Osteoblast (primary cell): Measurements from ENCODE around the gene MAGI1. TPM values are rescaled to one million over a fixed set of nuclear protein-coding genes. Genes with fewer than 3 reads are reported as not detected.

Experiments
- DNase-seq: peaks from one replicate; pipeline ENCODE4 v3.0.0; 2011; ENCODE audit warnings: low spot score, mixed read lengths; ENCODE audit not compliant: insufficient read length; ENCODE audit errors: missing footprints
- H2AFZ ChIP-seq: 2 replicates; pipeline ENCODE4 v1.6.0; 2011; ENCODE audit warnings: mild to moderate bottlenecking, low read length
- H3K27ac ChIP-seq: 2 replicates; pipeline ENCODE4 v1.5.1; 2011; ENCODE audit warnings: mild to moderate bottlenecking, low read depth, low read length, moderate library complexity
- H3K27me3 ChIP-seq: 2 replicates; pipeline ENCODE4 v1.6.0; 2012; ENCODE audit warnings: mild to moderate bottlenecking, control low read depth, inconsistent platforms, low read length, moderate library complexity; ENCODE audit not compliant: insufficient read depth
- H3K36me3 ChIP-seq: 2 replicates; pipeline ENCODE4 v1.5.1; 2011; ENCODE audit warnings: mild to moderate bottlenecking, low read length, control low read depth, moderate library complexity; ENCODE audit not compliant: insufficient read depth
- H3K4me1 ChIP-seq: 2 replicates; pipeline ENCODE4 v1.5.1; 2011; ENCODE audit warnings: mild to moderate bottlenecking, low read length, control low read depth, moderate library complexity; ENCODE audit not compliant: insufficient read depth
- H3K4me2 ChIP-seq: 2 replicates; pipeline ENCODE4 v1.6.0; 2011; ENCODE audit warnings: mild to moderate bottlenecking, low read length; ENCODE audit not compliant: insufficient read depth
- H3K4me3 ChIP-seq: fragments of 200-600 bp; sonication (generic); 3 replicates; pipeline ENCODE4 v1.5.1; 2012; ENCODE audit warnings: mild to moderate bottlenecking, low read length, inconsistent platforms; ENCODE audit not compliant: insufficient read depth
- H3K79me2 ChIP-seq: 2 replicates; pipeline ENCODE4 v1.6.0; 2012; ENCODE audit warnings: mild to moderate bottlenecking, low read length, control low read depth, inconsistent platforms; ENCODE audit not compliant: insufficient read depth
- H3K9me3 ChIP-seq: 2 replicates; pipeline ENCODE4 v1.5.1; 2011; ENCODE audit warnings: low read depth, low read length, control low read depth
- H4K20me1 ChIP-seq: 2 replicates; pipeline ENCODE4 v1.6.0; 2012; ENCODE audit warnings: mild to moderate bottlenecking, low read length, control low read depth; ENCODE audit not compliant: insufficient read depth
- total RNA-seq: library from RNA; depleted of rRNA; stranded (reverse); fragments of >200 nt; gene quantifications from 2 replicates; pipeline ENCODE4 v1.2.3, GENCODE V29; 2012
- TF ChIP-seq, protein P1 (sequence below): IDR thresholded peaks from 2 replicates; pipeline ENCODE4 v1.5.1; 2011; ENCODE audit warnings: mild to moderate bottlenecking, low read depth, low read length, moderate library complexity; ENCODE audit errors: extremely low read depth

Gene MAGI1
- total RNA-seq, 1 donor = 66.6 TPM

DNA sequence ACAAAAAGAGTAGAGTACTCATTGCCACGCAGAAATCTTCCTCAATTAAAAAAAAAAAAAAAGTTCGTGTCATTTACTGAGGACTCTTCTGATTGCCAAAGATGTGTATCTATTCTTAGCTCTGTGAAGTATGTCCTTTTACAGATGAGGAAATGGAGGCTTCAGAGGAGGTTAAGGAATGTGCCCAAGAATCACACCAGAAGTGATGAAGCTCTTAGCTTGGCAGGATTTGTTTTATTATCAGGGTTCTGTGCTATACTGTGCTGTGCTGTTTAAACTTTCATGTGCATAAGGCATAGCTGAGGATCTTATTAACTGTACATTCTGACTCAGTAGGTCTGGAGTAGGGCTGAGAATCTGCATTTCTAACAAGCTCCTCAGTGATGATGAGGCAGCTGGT is 685.8 kb downstream of the MAGI1 start:
- H3K27me3 ChIP-seq = no peaks in the 10 kb centered on the region
- H3K4me3 ChIP-seq = no peak overlapping the region
- no peak overlapping the region for H3K4me2 ChIP-seq

DNA sequence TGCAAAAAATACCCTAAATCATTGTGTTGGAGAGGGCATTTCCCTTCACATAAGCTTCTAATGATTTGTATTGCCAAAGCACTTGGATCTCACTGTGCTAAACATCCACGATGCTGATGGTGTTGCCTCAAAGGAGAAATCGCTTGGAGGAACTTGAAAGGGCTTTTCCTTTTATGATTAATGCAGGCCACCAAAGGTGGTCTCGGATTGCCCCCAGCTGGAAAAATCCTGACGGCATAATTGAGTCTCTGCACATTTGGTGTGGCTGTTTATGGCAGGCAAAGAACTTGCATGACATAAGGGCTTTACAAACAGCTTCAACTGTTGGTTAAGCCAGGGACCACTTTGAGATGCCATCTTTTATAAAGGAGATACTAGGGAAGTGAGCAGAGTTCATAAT is 687.0 kb downstream of the MAGI1 start:
- Histone ChIP-seq H3K36me3 (no peaks in the 10 kb centered on the region), H3K27me3 (no peaks in the 10 kb centered on the region), H3K27ac (no peak overlapping the region), H4K20me1 (no peaks in the 10 kb centered on the region), H3K9me3 (no peaks in the 10 kb centered on the region), H3K79me2 (no peaks in the 10 kb centered on the region), H3K4me1 (no peaks in the 10 kb centered on the region), H3K4me3 (no peak overlapping the region), H2AFZ (no peak overlapping the region), H3K4me2 (no peak overlapping the region)
- DNase-seq = no peak
- TF ChIP-seq, protein P1, sequence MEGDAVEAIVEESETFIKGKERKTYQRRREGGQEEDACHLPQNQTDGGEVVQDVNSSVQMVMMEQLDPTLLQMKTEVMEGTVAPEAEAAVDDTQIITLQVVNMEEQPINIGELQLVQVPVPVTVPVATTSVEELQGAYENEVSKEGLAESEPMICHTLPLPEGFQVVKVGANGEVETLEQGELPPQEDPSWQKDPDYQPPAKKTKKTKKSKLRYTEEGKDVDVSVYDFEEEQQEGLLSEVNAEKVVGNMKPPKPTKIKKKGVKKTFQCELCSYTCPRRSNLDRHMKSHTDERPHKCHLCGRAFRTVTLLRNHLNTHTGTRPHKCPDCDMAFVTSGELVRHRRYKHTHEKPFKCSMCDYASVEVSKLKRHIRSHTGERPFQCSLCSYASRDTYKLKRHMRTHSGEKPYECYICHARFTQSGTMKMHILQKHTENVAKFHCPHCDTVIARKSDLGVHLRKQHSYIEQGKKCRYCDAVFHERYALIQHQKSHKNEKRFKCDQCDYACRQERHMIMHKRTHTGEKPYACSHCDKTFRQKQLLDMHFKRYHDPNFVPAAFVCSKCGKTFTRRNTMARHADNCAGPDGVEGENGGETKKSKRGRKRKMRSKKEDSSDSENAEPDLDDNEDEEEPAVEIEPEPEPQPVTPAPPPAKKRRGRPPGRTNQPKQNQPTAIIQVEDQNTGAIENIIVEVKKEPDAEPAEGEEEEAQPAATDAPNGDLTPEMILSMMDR = no peak

More for the DNA sequence above, 685.8 kb downstream of the MAGI1 start:
- no peaks in the 10 kb centered on the region for H3K9me3 ChIP-seq
- TF ChIP-seq, protein P1 = no peak
- no peaks in the 10 kb centered on the region for H3K36me3 ChIP-seq
- H3K4me1 ChIP-seq = peaks cover 3% of the 10 kb centered on the region
- peak; percentile 77 for DNase-seq
- no peaks in the 10 kb centered on the region for H3K79me2 ChIP-seq
- H4K20me1 ChIP-seq = no peaks in the 10 kb centered on the region
- no peak overlapping the region for H2AFZ ChIP-seq
- H3K27ac ChIP-seq = no peak overlapping the region

DNA sequence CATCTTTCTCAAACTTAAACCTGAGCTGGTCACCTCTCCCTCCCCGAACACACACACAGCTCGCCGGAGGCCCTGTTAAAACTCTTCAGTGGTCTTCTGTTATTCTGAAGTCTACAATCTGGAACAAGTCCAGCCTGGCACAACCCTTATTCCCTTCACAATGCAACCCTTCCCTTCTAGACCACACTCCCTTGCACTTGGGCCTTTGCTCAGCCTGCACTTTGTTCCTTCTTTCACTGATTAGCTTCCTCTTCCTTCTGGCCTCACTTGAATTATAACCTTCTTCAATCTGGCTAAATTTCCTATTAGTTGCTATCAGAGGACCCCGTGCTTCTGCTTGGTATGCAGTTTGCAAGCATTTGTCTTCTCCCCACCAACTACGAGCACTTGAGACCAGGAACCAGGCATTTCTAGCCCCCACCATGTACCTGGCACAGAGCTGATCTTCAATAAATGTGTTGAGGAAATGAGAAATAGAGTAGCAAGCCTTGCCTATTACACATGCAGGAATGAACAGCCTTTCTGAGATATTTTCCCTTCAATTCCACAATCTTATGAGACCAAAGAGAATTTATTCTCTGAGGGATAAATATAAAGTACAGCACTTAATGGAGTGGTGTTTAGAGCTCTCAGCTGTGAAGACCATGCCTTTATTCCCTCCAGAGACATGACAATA is 687.8 kb downstream of the MAGI1 start:
- no peaks in the 10 kb centered on the region for H3K9me3 ChIP-seq
- TF ChIP-seq, protein P1 = no peak
- H4K20me1 ChIP-seq = no peaks in the 10 kb centered on the region
- H3K4me3 ChIP-seq = no peak overlapping the region
- H3K4me2 ChIP-seq = no peak overlapping the region
- no peaks in the 10 kb centered on the region for H3K36me3 ChIP-seq
- DNase-seq = no peak
- H3K27ac ChIP-seq = no peak overlapping the region
- no peak overlapping the region for H2AFZ ChIP-seq
- H3K27me3 ChIP-seq = no peaks in the 10 kb centered on the region
- H3K4me1 ChIP-seq = no peaks in the 10 kb centered on the region
- H3K79me2 ChIP-seq = no peaks in the 10 kb centered on the region

DNA sequence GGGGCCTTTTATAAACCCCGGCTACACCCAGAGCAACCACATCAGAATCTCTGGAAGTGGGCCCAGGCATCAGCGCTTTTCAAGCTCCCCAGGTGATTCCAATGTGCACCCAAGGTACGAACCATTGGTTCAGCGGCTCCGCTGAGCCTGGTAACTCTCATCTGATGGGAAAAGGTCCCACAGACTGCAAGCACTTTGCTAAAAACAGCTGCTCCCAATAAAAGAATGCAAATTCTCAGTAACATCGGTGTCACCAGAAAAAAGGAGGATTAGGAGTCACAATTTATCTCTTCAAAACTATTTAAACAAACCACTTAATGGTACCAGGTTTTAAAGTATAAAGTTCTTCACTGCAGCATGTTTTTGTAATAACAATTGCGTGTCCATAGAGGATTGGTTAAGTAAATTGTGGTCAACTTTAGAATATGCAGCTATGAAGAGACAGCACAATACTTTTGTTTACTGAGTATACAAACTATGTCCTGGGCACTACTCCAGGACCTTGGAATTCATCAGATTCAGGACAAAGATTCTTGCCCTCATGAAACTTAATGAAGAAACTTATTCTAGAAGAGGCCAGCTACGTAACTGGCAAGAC is 690.2 kb downstream of the MAGI1 start:
- H3K9me3 ChIP-seq = no peaks in the 10 kb centered on the region
- no peak overlapping the region for H2AFZ ChIP-seq
- TF ChIP-seq, protein P1 = no peak
- H3K27me3 ChIP-seq = no peaks in the 10 kb centered on the region
- no peak overlapping the region for H3K4me3 ChIP-seq
- no peaks in the 10 kb centered on the region for H4K20me1 ChIP-seq
- H3K36me3 ChIP-seq = no peaks in the 10 kb centered on the region
- H3K79me2 ChIP-seq = no peaks in the 10 kb centered on the region
- DNase-seq = no peak
- no peaks in the 10 kb centered on the region for H3K4me1 ChIP-seq
- no peak overlapping the region for H3K27ac ChIP-seq
- H3K4me2 ChIP-seq = no peak overlapping the region
